G401 (cell line): ENCODE data around the gene ZNF865. TPM values are rescaled to one million over a fixed set of nuclear protein-coding genes. Genes with fewer than 3 reads are reported as not detected.
A peak's percentile ranks its signal among the peaks of the same experiment; 100 is the strongest.

Source experiments
- DNase-seq: peaks from one replicate; pipeline ENCODE4 v3.0.0-alpha.2; 2015; ENCODE audit warnings: low spot score
- in situ Hi-C: cut with HindIII; loops from 2 replicates; pipeline ENCODE4 v1.10.0; 2016; ENCODE audit warnings: low sequenced_read_pairs, mixed read lengths
- total RNA-seq: library from RNA; depleted of rRNA; stranded (reverse); fragments of >200 nt; shearing (Covaris generic); gene quantifications from 2 replicates; pipeline ENCODE4 v1.2.3, GENCODE V29; 2014

Gene ZNF865
- total RNA-seq, 1 experiment from 2014 or later = 1.6 TPM

DNA sequence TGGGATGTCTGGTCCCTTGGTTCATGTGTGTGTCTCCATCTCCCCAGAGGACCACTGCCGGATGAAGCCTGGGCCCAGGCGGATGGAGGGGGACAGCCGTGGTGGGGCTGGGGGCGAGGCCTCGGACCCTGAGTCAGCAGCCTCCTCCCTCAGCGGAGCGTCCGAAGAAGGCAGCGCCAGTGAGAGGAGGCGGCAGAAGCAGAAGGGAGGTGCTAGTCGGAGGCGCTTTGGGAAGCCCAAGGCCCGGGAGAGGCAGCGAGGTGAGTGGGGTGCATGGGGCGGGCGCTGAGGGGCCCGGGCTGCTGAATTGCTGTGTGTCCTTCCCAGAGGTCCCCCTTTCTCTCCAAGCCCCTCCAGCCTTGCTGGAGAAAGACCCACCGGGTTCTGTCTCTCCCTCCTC is 45.8 kb downstream of the ZNF865 start:
- DNase-seq = no peak
- in situ Hi-C loops = no loop called here

DNA sequence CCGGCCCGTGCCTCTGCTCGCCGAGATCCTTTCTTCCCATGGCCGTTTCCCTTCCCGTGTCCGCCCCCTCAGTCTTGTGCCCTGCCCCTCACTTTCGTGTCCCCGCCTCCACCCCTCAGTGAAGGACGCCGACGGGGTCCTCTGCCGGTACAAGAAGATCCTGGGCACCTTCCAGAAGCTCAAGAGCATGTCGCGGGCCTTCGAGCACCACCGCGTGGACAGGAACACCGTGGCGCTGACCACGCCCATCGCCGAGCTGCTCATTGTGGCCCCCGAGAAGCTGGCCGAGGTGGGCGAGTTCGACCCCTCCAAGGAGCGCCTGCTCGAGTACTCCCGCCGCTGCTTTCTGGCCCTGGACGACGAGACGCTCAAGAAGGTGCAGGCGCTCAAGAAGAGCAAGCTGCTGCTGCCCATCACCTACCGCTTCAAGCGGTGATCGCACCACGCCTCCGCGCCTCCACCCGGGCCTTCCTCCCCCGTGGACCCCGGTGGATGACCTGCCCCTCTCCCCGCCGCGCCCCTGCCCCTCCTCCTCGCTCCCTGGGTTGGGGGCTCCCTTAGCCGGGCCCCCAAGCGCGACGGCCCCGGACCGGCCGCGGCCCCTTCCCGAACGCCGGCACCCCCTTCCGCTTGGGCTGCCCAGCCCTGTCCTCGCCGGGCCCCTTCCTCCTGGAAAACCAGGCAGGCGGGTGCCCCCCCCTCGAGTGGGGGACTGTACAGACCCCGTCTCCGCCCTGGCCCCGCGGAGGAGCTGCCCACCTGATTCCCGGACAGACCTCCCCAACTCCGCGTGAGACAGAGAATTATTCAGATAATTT is 47.1 kb downstream of the ZNF865 start:
- no peak for DNase-seq
- in situ Hi-C loops = no loop called here

DNA sequence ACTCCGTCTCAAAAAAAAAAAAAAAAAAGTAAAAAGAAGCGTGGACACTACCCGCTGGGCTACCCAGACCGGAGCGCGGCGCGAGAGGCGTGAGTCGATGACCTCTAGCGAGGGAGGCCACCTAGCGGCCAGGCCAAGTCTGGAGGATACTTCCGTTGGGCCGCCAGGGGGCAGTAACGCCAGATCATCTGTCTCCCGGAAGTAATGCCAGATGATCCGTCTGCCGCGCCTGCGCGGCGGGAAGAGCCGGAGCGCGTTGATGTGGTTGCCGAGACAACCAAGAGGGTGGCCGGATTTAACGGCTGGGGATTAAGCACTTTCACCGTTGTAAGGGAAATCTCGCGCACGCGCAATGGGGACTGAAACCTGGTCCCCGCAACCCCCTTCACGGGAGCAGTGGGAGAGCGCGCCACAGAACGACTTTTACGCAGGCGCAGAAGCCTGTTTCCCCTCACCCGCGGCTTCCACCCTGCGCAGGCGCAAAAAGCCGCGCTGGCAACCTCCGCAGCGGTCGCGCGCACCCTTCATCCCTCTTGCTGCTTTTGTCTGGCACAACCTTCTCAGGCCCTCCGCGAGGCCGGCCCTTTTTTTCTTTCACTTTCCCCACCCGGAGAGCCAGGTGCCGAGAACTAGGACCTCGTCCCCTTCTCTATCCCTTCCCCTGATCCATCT is 48.3 kb downstream of the ZNF865 start:
- peak; percentile 99 for DNase-seq
- in situ Hi-C loops = no loop called here

DNA sequence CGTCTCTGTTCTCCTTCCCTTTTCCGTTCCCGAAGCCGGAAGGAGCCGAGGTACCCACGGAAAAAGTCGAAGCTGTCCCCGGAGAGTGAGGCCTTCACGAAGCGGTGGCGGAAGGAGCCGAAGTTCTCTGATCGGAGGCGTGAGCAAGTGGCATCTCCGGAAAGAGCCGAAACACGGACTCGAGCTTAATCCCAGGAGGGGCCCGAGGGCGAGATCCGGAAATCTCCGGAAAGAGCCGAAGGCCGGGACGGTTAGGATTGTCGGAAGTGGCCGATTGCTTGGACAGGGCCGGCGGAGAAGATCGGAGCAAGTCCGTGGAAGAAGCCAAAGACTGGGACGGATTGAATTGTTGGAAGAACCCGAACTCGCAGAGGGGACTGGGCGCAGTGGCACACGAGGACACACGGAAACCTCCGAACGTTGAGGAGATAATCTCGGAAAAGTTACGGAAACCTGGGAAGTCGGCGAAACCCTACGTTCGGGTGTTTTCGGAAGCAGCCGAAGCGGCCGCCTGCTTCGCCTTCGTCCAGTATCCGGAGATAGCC is 48.9 kb downstream of the ZNF865 start:
- in situ Hi-C loops = no loop called here
- peak; percentile 99 for DNase-seq

DNA sequence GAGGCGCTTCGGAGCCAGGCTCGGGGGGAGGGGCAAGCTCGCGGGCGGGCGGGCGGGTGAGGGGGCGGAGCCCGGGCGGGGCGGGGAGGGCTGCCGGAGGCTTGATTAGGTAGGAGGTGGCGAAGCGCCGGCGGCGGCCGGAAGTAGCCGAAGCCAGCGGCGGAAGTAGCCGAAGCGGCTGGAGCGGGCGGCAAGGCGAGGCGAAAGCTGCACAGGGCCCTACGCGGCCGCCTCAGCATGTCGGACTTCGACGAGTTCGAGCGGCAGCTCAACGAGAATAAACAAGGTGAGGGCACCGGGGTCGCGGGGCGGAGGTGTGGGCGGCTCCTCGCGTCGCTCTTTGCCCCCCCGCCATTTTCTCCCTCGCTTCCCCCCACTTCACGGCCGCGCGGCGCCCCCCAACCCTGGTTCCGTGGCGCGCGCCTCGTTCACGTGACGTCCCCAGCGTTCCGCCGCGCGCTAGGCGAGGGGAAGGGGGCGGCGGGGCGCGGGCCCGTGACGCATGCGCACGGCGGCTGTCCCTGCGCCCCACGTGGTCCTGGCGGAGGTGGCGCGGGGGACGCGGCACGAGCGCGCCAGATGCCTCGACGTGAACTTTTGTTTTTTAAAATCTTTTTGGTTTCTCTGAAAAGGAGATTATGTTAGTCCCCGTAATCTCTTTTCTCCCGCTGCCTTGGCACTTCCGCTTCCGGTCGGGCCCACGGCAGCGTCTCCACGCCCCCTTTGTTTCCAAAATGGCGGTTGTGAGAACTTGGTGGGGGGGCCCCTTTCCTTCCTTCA is 49.6 kb downstream of the ZNF865 start, which contains the start of gene U2AF2:
U2AF2 (plus strand) TSS at position 168 of the 780 bp plus-strand sequence; CDS start at position 238, 70 bp downstream.
- DNase-seq = peak; percentile 94
- in situ Hi-C loops = no loop called here

DNA sequence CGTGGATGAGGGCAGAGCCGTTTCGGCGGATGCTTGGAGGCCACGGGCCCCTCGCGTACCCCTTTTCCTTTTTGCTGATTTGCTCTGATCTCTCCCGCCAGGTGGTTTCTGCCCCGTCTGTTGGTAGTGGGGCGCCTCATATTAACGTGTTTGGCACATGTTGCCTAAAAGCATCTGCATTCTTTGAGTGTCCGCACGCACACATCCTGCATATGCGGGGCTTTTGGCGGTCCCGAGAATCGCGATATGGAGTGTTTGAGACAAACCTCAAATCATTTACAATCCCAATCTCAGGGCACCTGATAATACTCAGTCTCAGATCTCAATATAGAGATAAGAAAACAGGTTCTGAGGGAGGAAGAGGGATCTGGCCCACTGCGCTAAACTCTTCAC is 50.2 kb downstream of the ZNF865 start:
- in situ Hi-C loops = no loop called here
- DNase-seq = no peak

DNA sequence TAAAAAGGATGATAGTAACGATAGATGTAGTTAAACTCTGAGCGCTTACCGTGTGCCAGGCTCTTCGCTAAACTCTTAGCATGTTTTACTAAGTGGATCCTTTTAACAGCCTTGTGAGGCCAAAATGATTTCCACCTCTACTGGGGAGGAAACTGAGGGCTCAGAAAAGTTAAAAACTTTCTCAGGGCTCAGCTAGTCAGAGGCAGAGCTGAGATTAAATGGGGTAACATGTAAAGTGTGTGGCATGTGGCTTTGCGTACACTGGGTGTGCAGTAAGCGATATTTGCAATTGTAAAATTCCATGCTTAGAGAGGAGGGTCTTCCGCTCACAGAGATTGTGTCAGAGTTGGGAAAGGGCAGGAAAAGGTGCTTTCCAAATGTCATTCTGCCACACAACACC is 51.1 kb downstream of the ZNF865 start:
- in situ Hi-C loops = no loop called here
- no peak for DNase-seq

DNA sequence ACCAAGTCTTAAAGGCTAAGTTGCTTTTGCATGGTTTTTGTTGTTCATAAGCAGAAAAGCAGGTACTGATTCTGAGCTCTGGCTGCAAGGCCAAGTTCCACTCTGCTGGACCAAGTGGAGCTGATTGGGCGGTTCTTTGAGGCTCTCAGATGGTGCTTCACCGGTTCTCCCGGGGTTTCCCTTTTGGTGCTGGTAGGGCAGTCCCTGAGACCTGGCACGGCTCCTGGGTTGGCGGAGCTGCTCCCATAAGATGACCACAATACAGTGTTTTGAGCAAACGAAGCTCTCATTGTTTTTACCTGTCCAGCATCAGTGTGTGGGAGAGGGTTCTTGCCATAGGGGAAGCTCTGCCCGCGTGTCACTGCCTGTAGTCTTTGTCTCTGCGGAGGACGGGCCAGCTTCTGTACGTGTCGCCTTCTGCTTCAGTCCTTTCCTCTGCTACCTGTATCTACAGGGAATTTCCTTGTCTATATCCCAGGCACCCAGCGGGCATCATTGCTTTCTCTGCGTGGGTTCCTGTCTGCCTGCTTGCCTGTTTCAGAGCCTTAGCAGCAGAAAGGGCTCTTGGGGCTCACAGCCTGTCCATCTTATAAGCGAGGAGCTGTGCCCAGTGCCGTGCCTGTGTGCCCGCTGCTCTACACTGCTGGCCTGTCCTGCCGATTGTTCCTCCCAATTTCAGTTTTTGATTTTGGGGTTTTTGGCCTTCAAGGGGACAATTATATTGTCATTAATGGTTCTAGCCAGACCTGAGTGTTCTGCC is 51.7 kb downstream of the ZNF865 start:
- in situ Hi-C loops = no loop called here
- no peak for DNase-seq

DNA sequence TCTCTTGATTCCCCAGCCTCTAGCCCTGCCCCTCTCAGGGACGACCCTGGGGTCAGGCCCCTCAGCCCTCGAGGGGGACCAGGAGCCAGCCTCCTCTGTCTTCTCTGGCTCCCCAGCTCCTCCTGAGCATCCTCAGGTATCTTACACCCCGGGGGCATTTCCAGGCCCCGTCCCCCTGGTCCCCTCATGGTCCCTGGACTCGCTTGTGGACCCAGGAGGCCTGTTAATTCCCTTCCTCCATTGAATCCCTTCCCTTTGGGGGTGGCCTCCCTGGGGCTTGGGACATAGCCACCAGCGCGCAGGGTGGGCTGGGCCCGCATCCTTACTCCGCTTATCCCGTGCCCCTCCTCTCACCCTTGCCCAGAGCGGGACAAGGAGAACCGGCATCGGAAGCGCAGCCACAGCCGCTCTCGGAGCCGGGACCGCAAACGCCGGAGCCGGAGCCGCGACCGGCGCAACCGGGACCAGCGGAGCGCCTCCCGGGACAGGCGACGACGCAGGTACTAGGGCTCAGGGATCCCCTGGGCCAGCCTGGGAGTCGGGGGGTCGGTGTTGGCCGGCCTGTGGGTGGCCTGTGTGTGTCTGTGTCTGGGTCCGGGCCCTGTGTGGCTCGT is 53.5 kb downstream of the ZNF865 start:
- in situ Hi-C loops = no loop called here
- no peak for DNase-seq

DNA sequence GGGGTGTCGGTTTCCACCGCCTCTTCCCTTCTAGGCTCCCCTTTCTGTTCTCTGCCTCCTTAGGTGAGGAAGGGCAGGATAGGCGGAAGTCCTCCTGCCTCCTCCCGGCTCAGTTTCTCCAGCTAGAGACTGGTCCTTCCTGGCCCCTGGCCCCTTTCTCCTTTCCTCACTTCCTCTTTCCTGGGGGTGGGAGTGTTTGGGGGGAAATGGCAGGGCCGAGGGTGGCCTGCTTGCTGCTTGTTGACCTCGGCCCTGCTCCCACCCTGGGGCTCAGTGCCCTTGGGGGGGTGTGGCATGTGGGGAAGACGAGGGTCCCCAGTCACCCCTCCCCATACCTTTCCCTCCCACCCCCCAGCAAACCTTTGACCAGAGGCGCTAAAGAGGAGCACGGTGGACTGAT is 54.4 kb downstream of the ZNF865 start:
- in situ Hi-C loops = no loop called here
- no peak for DNase-seq

DNA sequence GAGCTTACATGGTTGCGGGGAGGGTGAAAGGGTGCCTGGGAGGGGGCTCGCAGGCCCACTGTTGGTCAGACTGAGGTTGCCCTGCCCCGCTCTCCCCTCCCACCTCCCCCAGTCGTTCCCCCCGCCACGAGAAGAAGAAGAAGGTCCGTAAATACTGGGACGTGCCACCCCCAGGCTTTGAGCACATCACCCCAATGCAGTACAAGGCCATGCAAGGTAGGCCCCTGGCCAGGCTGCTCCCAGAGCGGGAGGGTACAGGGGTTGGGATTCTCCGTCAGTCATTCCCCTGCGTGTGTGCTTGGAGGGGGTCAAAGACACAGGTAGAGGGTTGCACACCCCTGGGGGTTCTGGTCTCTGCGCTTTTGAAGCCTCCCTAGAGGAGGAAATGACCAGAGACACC is 55.0 kb downstream of the ZNF865 start:
- in situ Hi-C loops = no loop called here
- DNase-seq = no peak

DNA sequence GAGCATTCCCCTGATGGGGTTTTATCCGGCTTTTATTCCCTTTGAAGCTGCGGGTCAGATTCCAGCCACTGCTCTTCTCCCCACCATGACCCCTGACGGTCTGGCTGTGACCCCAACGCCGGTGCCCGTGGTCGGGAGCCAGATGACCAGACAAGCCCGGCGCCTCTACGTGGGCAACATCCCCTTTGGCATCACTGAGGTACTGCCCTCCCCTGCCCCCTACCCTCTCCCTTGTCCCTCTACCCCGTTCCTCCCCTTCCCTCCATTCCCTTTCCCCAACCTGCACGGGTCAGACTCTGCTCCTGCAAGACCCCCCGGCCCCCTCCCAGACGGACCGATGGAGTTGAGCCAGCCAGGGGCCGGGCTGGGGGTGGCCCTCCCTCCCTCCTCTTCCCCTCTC is 55.5 kb downstream of the ZNF865 start:
- in situ Hi-C loops = no loop called here
- no peak for DNase-seq

DNA sequence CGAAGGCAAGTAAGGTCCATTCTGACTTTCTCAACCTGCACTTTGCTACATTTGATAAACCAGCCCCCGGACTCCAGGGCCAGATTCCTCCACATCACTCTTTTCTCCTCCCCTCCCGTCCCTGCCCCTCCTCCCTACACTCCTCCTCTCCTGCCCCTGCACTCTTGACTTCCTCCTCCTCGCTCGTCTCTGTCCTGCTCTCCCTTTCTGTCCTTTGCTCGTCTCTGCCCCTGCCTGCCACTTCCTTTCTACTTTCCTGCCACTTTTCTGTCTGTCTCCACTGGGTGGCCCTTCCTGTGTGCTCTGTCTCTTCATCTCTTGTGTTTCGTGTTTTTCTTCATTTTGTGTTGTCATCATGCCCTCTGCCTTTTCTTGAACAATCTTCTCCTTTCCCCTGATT is 56.4 kb downstream of the ZNF865 start:
- in situ Hi-C loops = no loop called here
- no peak for DNase-seq

DNA sequence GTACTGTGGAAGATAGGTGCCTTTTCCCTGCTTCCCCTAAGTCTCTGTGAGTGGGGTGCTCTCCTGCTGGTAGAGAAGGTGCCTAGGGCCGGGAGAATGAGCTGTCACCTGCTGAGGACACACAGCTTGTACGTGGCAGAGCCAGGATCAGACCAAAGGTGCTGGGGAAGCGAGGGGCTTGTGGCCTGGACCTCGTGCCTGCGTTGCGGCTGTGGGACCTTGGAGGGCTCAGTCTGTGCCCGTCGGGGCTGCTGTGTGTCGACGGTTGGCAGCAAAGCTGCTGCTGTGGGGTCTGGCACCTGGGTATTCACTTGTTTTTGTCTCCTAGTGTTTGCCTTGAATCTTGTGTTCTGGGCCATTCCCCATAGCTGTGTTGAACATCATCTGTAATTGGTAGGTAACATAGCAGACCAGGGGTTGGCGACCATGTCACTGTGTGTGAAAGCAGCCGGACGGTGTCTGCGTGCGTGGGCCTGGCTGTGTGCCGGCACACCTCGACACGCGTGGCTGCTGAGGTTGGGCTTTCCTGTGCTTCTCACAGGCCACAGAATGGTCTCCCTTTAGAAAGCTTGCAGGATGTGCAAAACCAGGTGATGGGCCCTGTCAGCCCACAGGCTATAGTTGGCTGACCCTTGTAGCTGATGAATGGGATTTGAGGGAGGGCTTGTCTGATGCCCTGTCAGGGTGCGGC is 58.5 kb downstream of the ZNF865 start:
- DNase-seq = no peak
- in situ Hi-C loops = no loop called here

DNA sequence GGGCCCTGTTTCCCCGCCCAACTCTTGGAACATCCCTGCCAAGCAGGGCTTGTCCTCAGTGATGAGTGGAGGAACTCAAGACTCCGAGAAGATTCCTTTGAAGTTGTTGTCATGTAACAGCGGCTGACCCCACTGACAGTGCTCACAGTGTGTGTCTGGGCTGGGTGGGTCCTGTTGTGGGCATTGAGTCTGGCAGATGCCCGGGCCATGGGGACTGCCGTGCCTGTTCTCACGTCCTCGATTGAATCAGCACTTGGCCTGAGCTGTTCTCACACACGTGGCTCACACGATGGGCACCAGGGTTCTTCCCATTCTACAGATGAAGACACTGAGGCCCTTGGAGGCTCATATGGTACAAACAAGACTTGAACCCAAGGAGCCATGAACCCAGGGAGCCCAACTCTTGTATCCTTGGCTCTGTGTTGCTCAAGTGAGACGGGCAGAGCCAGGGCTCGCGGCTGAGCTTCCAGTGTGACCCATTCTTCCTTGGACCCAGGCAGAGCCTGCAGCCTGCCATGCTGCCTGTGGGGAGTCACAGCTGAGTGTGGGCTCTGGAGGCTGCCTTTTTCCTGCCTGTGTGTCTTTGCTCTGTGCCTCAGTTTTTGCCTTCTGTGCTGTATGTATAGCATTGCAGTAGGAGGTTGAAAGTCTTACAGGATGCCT is 61.0 kb downstream of the ZNF865 start:
- no peak for DNase-seq
- in situ Hi-C loops = no loop called here
